Tibial nerve (tissue), 4 donors: ENCODE results near the gene RNF182.

Experiments
- CTCF ChIP-seq, 5 experiments: fragments of 200-600 bp in 3 of 5; fragments of 450-650 bp in 2 of 5; sonication (generic) in 3 of 5; IDR thresholded peaks; one replicate each; pipeline ENCODE4 v1.5.1; 2016 to 2019; ENCODE audit warnings: antibody characterized with exemption in 5 of 5, mild to moderate bottlenecking in 3 of 5, moderate library complexity in 2 of 5
- EP300 ChIP-seq, 2 donors: sonication (generic); formaldehyde crosslinking; IDR thresholded peaks; one replicate each; pipeline ENCODE4 v1.6.1; 2017; ENCODE audit warnings: antibody characterized with exemption in 2 of 2, mild to moderate bottlenecking in 1 of 2
- POLR2A ChIP-seq, 2 donors: fragments of 450-650 bp; IDR thresholded peaks; one replicate each; pipeline ENCODE4 v1.6.1; 2017; ENCODE audit warnings: antibody characterized with exemption in 2 of 2, mild to moderate bottlenecking in 2 of 2, moderate library complexity in 2 of 2

- TF ChIP-seq CTCF (IDR thresholded peaks at IDR 0.05) (no peak), EP300 (IDR thresholded peaks at IDR 0.05) (no peak), POLR2A (IDR thresholded peaks at IDR 0.05) (no peak)
Observed at GRCh38 chr6:14025160-14025559, 100.4 kb downstream of the RNF182 start.
